ENCODE measurements around the gene NDOR1. TPM values are rescaled to one million over a fixed set of nuclear protein-coding genes. Genes with fewer than 3 reads are reported as not detected.

Gene NDOR1
- total RNA-seq, 4 donors from 2014 or later: 6.5 to 12.3 (median 8.0) TPM

DNA sequence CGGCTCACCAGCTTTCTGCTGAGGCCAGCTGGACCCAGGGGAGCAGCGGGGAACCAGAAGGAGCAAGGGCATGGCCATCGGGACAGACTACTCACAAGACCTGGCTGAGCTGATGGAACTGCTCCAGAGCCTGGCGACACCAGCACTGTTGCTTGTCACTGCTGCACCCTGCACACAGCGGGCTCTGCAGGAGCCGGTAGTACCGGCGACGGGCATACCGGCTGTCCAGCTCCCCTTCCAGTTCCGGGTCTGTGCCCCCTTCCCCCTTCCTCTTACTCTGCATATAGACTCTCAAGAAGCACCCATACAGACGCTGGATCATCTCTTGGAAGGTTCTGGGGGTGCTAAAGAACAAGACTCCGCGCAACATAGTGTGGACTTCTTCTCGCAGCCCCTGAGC lies 18.1 kb upstream of the NDOR1 start:
- no peak for DNase-seq (ENCODE audit: extremely low spot score)
- Histone ChIP-seq H3K4me3 (peak overlapping the region; percentile 90 to 98 (median 94)), H3K9me3 (no peaks in the 10 kb centered on the region), H3K36me3 (peaks cover 41 to 76% (median 68%) of the 10 kb centered on the region in 4 donors), H3K27ac (replicated peaks in 1 of 4) (no peak overlapping the region), H3K27me3 (no peaks in the 10 kb centered on the region), H3K4me1 (peaks cover 45 to 69% (median 54%) of the 10 kb centered on the region in 4 donors)
- intact Hi-C loops (cut with DNase I): loop anchor here (5.0 kb wide), 1 partner anchor 35 kb away; the partner anchor contains the start of gene RNF208
- TF ChIP-seq POLR2A (IDR thresholded peaks at IDR 0.05; ENCODE audit: low read depth): no peak
- 84% methylated on average over 14 of the region's 15 CpGs for WGBS

DNA sequence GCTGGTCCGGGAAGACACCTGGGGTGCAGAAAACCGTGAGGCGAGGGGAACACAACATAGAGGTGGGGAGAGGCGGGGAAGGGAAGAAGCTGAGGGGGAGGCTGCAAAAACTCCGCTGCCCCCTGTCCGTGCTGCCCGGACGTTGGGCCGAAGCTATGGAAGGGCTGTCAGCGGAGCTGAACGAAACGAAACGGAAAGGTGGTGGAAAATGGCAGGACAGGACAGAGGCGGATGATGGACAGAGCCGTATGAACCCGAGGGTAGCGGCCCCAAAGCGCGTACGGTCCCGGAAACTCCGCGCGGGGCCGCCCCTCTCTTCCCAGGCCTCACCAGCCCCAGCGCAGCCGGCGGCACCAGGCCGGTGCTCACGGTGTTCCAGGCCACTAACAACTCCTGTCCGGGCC lies 17.4 kb upstream of the NDOR1 start:
- peaks cover 45 to 76% (median 54%) of the 10 kb centered on the region in 4 donors for H3K4me1 ChIP-seq
- H3K36me3 ChIP-seq: peaks cover 34 to 70% (median 61%) of the 10 kb centered on the region in 4 donors
- DNase-seq (ENCODE audit: extremely low spot score): no peak
- no peaks in the 10 kb centered on the region for H3K9me3 ChIP-seq
- intact Hi-C loops (cut with DNase I): loop anchor here (5.0 kb wide), 1 partner anchor 34 kb away; the partner anchor contains the start of gene RNF208
- H3K27ac ChIP-seq (replicated peaks in 1 of 4): peak overlapping the region; percentile 94 to 99 (median 98)
- no peaks in the 10 kb centered on the region for H3K27me3 ChIP-seq
- 5% methylated on average over 13 of the region's 31 CpGs for WGBS
- peak overlapping the region; percentile 90 to 98 (median 94) for H3K4me3 ChIP-seq
- TF ChIP-seq, protein P1, sequence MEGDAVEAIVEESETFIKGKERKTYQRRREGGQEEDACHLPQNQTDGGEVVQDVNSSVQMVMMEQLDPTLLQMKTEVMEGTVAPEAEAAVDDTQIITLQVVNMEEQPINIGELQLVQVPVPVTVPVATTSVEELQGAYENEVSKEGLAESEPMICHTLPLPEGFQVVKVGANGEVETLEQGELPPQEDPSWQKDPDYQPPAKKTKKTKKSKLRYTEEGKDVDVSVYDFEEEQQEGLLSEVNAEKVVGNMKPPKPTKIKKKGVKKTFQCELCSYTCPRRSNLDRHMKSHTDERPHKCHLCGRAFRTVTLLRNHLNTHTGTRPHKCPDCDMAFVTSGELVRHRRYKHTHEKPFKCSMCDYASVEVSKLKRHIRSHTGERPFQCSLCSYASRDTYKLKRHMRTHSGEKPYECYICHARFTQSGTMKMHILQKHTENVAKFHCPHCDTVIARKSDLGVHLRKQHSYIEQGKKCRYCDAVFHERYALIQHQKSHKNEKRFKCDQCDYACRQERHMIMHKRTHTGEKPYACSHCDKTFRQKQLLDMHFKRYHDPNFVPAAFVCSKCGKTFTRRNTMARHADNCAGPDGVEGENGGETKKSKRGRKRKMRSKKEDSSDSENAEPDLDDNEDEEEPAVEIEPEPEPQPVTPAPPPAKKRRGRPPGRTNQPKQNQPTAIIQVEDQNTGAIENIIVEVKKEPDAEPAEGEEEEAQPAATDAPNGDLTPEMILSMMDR (IDR thresholded peaks at IDR 0.05): no peak

DNA sequence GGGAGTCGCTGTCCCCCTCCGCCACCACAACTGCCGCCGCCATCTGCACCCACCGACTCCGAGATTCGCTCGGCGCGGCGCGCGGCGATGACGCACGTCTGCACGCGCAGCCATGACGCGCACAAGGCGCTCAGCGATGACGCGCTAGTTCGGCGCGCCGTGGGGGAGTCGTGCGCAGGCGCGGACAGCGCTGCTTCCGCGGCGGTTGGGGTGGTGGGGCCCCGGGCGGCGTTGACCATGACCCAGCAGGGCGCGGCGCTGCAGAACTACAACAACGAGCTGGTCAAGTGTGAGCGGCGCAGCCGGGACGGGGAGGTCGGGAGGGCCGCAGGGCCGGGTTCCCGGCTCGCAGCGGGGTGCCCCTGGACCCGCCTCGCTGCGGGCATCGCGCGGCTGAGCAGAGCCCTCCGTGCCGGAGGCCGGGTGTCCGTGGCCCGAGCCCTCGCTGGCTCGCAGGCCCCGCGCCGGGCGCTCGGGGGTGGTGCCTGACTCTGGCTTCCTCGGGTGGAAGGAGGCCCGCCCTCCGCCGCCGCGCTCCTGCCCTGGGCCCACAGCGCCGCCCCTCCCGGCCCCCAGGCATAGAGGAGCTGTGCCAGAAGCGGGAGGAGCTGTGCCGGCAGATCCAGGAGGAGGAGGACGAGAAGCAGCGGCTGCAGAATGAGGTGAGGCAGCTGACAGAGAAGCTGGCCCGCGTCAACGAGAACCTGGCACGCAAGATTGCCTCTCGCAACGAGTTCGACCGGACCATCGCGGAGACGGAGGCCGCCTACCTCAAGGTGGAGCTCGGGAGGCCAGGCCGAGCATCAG lies 16.8 kb upstream of the NDOR1 start, which contains the start of the genes ANAPC2 and SSNA1:
Gene ANAPC2, minus strand, starts transcription at position 71 of the 807 bp plus-strand sequence. Its CDS starts 28 bp downstream, at position 43.
Gene SSNA1, plus strand, starts transcription at position 187 of the 807 bp plus-strand sequence. Its CDS starts 51 bp downstream, at position 238.
- intact Hi-C loops (cut with DNase I): loop anchor here (5.0 kb wide), 1 partner anchor 34 kb away; the partner anchor contains the start of gene RNF208
- H3K9me3 ChIP-seq: no peaks in the 10 kb centered on the region
- TF ChIP-seq EP300 (IDR thresholded peaks at IDR 0.05) (no peak), POLR2AphosphoS5 (IDR thresholded peaks at IDR 0.05) (peak; percentile 98 to 99), POLR2A (IDR thresholded peaks at IDR 0.05; ENCODE audit: low read depth) (peak; percentile 85)
- TF ChIP-seq, protein P1 (IDR thresholded peaks at IDR 0.05): peak; percentile 12 to 62 (median 29)
- H3K27me3 ChIP-seq: no peaks in the 10 kb centered on the region
- peak; percentile 96 for DNase-seq (ENCODE audit: extremely low spot score)
- WGBS: no CpG with 5 or more reads among the region's 98 CpGs
- H3K4me1 ChIP-seq: peaks cover 45 to 77% (median 54%) of the 10 kb centered on the region in 4 donors
- peak within 1 kb of the TSS; percentile 90 to 98 (median 94) for H3K4me3 ChIP-seq
- peak within 1 kb of the TSS; percentile 94 to 99 (median 98) for H3K27ac ChIP-seq (replicated peaks in 1 of 4)
- H3K36me3 ChIP-seq: peaks cover 28 to 64% (median 55%) of the 10 kb centered on the region in 4 donors

DNA sequence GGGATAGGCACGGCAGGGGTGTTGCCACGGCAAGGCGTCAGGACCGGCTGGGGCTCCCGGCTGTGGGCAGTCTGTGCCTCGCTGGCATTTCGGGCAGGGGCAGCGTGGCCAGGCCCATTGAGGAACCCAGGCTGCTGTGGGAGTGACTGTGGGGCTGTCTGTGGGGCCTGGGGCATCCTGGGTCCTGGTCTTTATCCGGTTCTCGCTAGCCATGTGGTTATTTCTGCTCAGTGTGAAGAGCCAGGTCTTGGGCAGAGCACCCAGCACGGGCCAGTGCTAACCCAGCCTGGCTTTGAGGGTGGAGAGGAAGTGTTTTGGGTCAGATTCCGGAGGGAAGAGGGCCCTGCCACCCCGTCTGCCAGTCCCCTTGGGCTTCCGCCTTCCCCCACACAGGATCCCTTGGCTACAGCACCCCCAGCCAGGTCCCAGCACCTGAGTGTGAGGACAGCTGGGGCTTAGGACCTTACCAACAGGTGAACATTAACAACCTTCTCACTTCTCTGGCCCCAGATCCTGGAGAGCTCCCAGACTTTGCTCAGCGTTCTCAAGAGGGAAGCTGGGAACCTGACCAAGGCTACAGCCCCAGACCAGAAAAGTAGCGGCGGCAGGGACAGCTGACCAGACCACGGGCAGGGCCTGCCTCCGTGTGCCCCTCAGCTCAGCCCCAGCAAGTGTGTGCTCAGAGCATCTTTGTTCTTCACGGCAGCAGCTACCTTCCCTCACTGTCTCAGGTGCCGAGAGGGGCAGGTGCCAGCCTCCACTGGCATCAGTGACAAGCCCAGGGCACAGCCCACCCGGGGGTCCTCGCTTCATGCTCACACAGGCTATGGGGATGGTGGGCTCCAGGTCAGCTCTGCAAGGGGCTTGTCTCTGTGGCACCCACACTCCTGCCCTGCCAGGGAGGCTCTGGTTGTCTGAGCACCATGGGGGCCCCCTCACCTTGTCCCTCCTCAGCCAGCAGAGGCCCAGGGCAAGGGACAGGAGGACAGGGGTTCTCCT lies 15.9 kb upstream of the NDOR1 start:
- Histone ChIP-seq H3K27me3 (no peaks in the 10 kb centered on the region), H3K9me3 (no peaks in the 10 kb centered on the region), H3K27ac (replicated peaks in 1 of 4) (peak overlapping the region; percentile 94 to 99 (median 98)), H3K4me1 (peaks cover 47 to 81% (median 56%) of the 10 kb centered on the region in 4 donors), H3K4me3 (peak overlapping the region; percentile 90 to 98 (median 94)), H3K36me3 (peaks cover 19 to 55% (median 46%) of the 10 kb centered on the region in 4 donors)
- no peak for DNase-seq (ENCODE audit: extremely low spot score)
- intact Hi-C loops (cut with DNase I): loop anchor here (5.0 kb wide), 1 partner anchor 33 kb away; the partner anchor contains the start of gene RNF208
- TF ChIP-seq, protein P1 (IDR thresholded peaks at IDR 0.05): no peak
- no peak for TF ChIP-seq POLR2AphosphoS5 (IDR thresholded peaks at IDR 0.05)
- 67% methylated on average over 1 of the region's 23 CpGs for WGBS

All from esophagus muscularis mucosa (tissue), 4 donors.